K562 (cell line): Measurements from ENCODE around the gene CDC14A. TPM values are rescaled to one million over a fixed set of nuclear protein-coding genes. Genes with fewer than 3 reads are reported as not detected.

Source experiments
- ARID1B ChIP-seq: fragments of 450-650 bp; IDR thresholded peaks from 2 replicates; pipeline ENCODE4 v1.6.1; 2016; ENCODE audit warnings: antibody characterized with exemption, mild to moderate bottlenecking, inconsistent platforms
- DPF2 ChIP-seq: fragments of 450-650 bp; IDR thresholded peaks from 2 replicates; pipeline ENCODE4 v1.6.1; 2016
- E2F3 ChIP-seq: fragments of 250-450 bp; sonication (Bioruptor Pico); IDR thresholded peaks from 2 replicates; pipeline ENCODE4 v1.4.0; 2020; ENCODE audit warnings: mild to moderate bottlenecking
- ETV5 ChIP-seq: sonication (generic); formaldehyde crosslinking; IDR thresholded peaks from 2 replicates; pipeline ENCODE4 v1.4.0; 2020; ENCODE audit warnings: low read depth, mild to moderate bottlenecking, missing genetic modification reagents
- FOXP1 ChIP-seq: sonication (generic); formaldehyde crosslinking; IDR thresholded peaks from 2 replicates; pipeline ENCODE4 v1.8.0; 2022; ENCODE audit warnings: mild to moderate bottlenecking, missing genetic modification reagents
- HNRNPK ChIP-seq: fragments of 200-400 bp; formaldehyde crosslinking; IDR thresholded peaks from one replicate; pipeline ENCODE4 v1.6.1; 2018; ENCODE audit warnings: mild to moderate bottlenecking, low read depth, low read length; ENCODE audit not compliant: poor library complexity, severe bottlenecking
- HNRNPL ChIP-seq: fragments of 200-400 bp; formaldehyde crosslinking; IDR thresholded peaks from 2 replicates; pipeline ENCODE4 v1.6.1; 2017; ENCODE audit warnings: low read depth, mild to moderate bottlenecking, low read length
- NFATC3 ChIP-seq: fragments of 450-650 bp; IDR thresholded peaks from 2 replicates; pipeline ENCODE4 v1.6.1; 2017; ENCODE audit warnings: mild to moderate bottlenecking
- RBM25 ChIP-seq: fragments of 200-400 bp; formaldehyde crosslinking; IDR thresholded peaks from 2 replicates; pipeline ENCODE4 v1.6.1; 2018; ENCODE audit warnings: low read length, low read depth, moderate library complexity; ENCODE audit not compliant: severe bottlenecking
- SMAD2 ChIP-seq: fragments of 150-350 bp; IDR thresholded peaks from 2 replicates; pipeline ENCODE4 v1.6.1; 2014; ENCODE audit warnings: low read depth, mild to moderate bottlenecking, low read length
- ZNF146 ChIP-seq: IDR thresholded peaks from one replicate; pipeline ENCODE4 v1.6.1; 2018; ENCODE audit warnings: missing compliant biosample characterization; ENCODE audit not compliant: unreplicated experiment
- ZNF431 ChIP-seq: sonication (generic); formaldehyde crosslinking; IDR thresholded peaks from 2 replicates; pipeline ENCODE4 v1.8.0; 2022; ENCODE audit warnings: mild to moderate bottlenecking, missing genetic modification reagents
- ZNF75A ChIP-seq: fragments of 450-650 bp; formaldehyde crosslinking; IDR thresholded peaks from 2 replicates; pipeline ENCODE4 v1.4.0; 2020; ENCODE audit warnings: mild to moderate bottlenecking
- polyA plus RNA-seq, 8 experiments: library from polyadenylated mRNA; depleted of rRNA in 4 of 8; stranded (reverse) in 5 of 8; unstranded in 3 of 8; fragments of >200 nt; fragmentation: Nextera tagmentation in 2 of 8; fragmentation: Illumina TruSeq in 1 of 8; extraction: Ambion mirVana in 2 of 8; extraction: Trizol in 1 of 8; gene quantifications; 2 replicates each; pipeline versions ENCODE4 v1.2.1 to v1.2.3, GENCODE V29; 2011 to 2014; ENCODE audit warnings: inconsistent platforms in 1 of 8, missing spikeins in 1 of 8
- total RNA-seq, 7 experiments: library from RNA; depleted of rRNA in 6 of 7; stranded (reverse); fragments of >200 nt in 6 of 7; fragmentation: Illumina TruSeq in 2 of 7; extraction: Trizol in 2 of 7; gene quantifications; 2 replicates each; pipeline versions ENCODE4 v1.2.1 to v1.2.3, GENCODE V29; 2011 to 2021; ENCODE audit warnings: low replicate concordance in 1 of 7
- TF ChIP-seq, protein P1 (sequence below): fragments of 200-600 bp; sonication (generic); IDR thresholded peaks from one replicate; pipeline ENCODE4 v1.6.1; 2012; ENCODE audit warnings: mild to moderate bottlenecking, low read depth, low read length, inconsistent platforms

CDC14A gene
- total and polyA plus RNA-seq, 9 of the 15 experiments (the other 6 are each of a cell fraction or from before 2014, with no cell fraction given), result 17.0 to 74.3 (median 33.4) TPM

DNA sequence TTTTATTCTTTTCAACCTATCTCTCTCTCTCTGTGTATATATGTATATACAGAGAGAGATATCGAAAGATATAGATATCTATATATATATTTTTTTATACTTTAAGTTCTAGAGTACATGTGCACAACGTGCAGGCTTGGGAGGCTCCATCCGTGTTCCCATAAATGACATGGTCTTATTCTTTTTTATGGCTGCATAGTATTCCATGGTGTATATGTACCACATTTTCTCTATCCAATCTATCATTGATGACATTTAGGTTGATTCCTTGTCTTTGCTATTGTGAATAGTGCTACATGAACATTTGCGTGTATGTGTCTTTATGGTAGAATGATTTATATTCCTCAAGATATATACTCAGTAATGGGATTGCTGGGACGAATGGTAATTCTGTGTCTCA lies 130.4 kb downstream of the CDC14A start (continued):
- TF ChIP-seq, protein P1, sequence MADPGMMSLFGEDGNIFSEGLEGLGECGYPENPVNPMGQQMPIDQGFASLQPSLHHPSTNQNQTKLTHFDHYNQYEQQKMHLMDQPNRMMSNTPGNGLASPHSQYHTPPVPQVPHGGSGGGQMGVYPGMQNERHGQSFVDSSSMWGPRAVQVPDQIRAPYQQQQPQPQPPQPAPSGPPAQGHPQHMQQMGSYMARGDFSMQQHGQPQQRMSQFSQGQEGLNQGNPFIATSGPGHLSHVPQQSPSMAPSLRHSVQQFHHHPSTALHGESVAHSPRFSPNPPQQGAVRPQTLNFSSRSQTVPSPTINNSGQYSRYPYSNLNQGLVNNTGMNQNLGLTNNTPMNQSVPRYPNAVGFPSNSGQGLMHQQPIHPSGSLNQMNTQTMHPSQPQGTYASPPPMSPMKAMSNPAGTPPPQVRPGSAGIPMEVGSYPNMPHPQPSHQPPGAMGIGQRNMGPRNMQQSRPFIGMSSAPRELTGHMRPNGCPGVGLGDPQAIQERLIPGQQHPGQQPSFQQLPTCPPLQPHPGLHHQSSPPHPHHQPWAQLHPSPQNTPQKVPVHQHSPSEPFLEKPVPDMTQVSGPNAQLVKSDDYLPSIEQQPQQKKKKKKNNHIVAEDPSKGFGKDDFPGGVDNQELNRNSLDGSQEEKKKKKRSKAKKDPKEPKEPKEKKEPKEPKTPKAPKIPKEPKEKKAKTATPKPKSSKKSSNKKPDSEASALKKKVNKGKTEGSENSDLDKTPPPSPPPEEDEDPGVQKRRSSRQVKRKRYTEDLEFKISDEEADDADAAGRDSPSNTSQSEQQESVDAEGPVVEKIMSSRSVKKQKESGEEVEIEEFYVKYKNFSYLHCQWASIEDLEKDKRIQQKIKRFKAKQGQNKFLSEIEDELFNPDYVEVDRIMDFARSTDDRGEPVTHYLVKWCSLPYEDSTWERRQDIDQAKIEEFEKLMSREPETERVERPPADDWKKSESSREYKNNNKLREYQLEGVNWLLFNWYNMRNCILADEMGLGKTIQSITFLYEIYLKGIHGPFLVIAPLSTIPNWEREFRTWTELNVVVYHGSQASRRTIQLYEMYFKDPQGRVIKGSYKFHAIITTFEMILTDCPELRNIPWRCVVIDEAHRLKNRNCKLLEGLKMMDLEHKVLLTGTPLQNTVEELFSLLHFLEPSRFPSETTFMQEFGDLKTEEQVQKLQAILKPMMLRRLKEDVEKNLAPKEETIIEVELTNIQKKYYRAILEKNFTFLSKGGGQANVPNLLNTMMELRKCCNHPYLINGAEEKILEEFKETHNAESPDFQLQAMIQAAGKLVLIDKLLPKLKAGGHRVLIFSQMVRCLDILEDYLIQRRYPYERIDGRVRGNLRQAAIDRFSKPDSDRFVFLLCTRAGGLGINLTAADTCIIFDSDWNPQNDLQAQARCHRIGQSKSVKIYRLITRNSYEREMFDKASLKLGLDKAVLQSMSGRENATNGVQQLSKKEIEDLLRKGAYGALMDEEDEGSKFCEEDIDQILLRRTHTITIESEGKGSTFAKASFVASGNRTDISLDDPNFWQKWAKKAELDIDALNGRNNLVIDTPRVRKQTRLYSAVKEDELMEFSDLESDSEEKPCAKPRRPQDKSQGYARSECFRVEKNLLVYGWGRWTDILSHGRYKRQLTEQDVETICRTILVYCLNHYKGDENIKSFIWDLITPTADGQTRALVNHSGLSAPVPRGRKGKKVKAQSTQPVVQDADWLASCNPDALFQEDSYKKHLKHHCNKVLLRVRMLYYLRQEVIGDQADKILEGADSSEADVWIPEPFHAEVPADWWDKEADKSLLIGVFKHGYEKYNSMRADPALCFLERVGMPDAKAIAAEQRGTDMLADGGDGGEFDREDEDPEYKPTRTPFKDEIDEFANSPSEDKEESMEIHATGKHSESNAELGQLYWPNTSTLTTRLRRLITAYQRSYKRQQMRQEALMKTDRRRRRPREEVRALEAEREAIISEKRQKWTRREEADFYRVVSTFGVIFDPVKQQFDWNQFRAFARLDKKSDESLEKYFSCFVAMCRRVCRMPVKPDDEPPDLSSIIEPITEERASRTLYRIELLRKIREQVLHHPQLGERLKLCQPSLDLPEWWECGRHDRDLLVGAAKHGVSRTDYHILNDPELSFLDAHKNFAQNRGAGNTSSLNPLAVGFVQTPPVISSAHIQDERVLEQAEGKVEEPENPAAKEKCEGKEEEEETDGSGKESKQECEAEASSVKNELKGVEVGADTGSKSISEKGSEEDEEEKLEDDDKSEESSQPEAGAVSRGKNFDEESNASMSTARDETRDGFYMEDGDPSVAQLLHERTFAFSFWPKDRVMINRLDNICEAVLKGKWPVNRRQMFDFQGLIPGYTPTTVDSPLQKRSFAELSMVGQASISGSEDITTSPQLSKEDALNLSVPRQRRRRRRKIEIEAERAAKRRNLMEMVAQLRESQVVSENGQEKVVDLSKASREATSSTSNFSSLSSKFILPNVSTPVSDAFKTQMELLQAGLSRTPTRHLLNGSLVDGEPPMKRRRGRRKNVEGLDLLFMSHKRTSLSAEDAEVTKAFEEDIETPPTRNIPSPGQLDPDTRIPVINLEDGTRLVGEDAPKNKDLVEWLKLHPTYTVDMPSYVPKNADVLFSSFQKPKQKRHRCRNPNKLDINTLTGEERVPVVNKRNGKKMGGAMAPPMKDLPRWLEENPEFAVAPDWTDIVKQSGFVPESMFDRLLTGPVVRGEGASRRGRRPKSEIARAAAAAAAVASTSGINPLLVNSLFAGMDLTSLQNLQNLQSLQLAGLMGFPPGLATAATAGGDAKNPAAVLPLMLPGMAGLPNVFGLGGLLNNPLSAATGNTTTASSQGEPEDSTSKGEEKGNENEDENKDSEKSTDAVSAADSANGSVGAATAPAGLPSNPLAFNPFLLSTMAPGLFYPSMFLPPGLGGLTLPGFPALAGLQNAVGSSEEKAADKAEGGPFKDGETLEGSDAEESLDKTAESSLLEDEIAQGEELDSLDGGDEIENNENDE, result no peak
- TF ChIP-seq ZNF431 (no peak), ZNF75A (CRISPR knock-in tag) (no peak), ETV5 (CRISPR knock-in tag) (no peak), E2F3 (no peak), ARID1B (no peak), DPF2 (no peak), ZNF146 (CRISPR knock-in tag) (peak; percentile 94), RBM25 (peak; percentile 70), HNRNPL (no peak), NFATC3 (no peak), HNRNPK (no peak), FOXP1 (no peak), SMAD2 (no peak)
